Epithelial cell of esophagus (primary cell): ENCODE results near the gene POLD3.
A peak's percentile ranks its signal among the peaks of the same experiment; 100 is the strongest.

Experiments
- DNase-seq: peaks from one replicate; pipeline ENCODE4 v3.0.0; 2010; ENCODE audit warnings: low read depth
- H3K4me3 ChIP-seq: 2 replicates; pipeline ENCODE4 v1.5.1; 2011; ENCODE audit warnings: mild to moderate bottlenecking, low read length, control low read depth
- CTCF ChIP-seq: IDR thresholded peaks from 2 replicates; pipeline ENCODE4 v1.5.1; 2011; ENCODE audit warnings: low read depth, mild to moderate bottlenecking, low read length, control low read depth, inconsistent platforms; ENCODE audit not compliant: insufficient read depth; ENCODE audit errors: missing control alignments

POLD3 gene

DNA sequence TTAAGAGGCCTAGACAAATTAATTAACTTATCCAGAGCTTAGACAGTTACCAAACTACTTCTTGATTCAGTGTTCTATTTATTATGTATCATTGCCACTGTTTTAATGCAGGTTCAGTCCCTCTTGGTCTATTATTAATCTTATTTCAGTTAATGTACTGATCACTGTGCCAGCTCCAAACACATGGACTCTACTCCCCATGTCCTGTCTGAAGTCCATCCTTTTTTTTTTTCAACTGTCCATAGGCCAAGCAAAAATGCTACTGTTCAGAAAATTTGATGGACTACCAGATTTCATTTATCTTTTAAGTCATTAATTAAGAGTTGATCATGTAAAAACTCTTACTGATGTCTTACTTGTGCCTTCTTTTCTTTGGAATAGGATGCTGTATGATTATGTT, 11.9 kb downstream of the POLD3 start:
- no peak overlapping the region for H3K4me3 ChIP-seq
- DNase-seq: no peak
- TF ChIP-seq CTCF: no peak

GRCh38 chr11:74605403-74605802, 13.0 kb downstream of the POLD3 start:
- no peak for TF ChIP-seq CTCF
- DNase-seq: no peak

DNA sequence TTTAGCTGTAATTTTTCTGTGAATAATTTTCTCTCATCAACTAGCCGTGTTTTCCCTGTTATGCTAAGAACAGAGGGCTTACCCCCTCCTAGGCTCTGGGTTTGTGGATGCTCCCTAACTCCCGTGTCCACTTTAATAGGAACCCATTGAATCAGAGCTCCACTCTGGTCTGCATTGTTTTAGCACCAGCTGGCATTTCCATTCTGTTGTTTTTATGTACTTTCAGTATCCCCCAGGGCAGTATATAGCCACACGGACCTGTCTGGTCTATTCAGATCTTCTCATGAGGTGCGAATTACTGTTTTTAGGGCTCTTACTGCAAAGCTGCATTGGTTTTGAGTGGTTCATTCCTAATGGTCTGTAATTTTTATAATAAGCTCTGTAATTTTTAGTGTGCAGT, 16.0 kb downstream of the POLD3 start:
- no peak for TF ChIP-seq CTCF
- DNase-seq: no peak
- no peak overlapping the region for H3K4me3 ChIP-seq

More at GRCh38 chr11:74605403-74605802, 13.0 kb downstream of the POLD3 start:
- no peak overlapping the region for H3K4me3 ChIP-seq

DNA sequence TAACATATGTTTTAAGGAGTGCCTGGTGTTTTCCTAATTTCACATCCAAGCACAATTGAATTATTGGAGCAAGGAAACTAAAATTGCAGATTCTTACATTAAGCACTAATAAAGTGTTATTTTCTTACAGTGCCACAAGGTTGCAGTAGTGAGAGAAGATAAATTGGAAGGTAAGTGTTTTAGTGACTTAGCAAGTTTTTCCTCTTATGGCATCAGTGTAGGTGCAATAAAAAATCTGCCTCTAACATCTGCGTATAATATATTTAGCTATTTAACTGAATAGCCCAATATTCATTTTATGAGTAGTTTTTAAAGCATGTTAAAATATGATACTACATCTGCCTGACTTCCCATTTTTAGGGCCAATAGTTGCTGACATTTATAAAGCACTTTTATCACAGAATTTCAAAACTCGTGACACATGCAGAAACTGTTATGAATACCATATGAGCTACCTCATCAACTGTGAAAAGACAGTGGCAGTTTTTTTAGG, 19.0 kb downstream of the POLD3 start:
- DNase-seq: peak; percentile 73
- H3K4me3 ChIP-seq: no peak overlapping the region
- peak; percentile 50 for TF ChIP-seq CTCF

DNA sequence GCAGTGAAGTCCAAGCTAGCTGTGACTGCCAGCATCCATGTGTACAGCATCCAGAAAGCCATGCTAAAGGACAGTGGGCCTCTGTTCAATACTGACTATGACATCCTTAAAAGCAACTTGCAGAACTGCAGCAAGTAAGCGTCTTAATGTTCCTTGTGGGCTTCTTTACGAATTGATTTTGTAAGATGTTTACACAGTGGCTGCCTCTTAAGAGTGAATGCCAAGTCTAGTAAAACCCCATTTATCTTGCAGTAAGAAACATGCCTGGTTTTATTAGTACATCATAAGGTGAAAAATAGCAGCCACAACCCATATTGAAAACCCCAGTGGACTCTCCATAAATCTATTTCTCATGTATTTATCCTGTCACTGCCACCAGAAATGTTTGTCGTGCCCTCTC, 20.5 kb downstream of the POLD3 start:
- H3K4me3 ChIP-seq: no peak overlapping the region
- no peak for TF ChIP-seq CTCF
- DNase-seq: no peak

DNA sequence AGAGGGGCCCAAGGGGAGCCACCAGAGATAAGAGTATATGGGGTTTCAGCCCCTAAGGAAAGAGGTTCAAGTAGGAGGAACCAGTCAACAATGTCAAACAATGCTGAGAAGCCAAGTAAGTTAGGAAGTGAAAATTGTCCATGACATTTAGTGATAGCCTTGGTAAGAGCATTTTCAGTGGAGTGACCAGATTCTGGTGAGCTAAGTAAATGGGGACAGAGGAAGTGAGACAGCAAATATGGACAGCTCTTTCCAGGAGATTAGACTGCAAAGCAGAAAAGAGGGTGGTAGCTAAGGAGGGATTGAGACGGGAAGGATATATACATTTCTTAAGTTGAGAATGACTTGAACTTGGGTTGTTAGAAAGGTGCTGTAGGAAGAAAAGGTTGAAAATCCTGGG, 22.9 kb downstream of the POLD3 start:
- H3K4me3 ChIP-seq: no peak overlapping the region
- no peak for DNase-seq
- TF ChIP-seq CTCF: no peak

- TF ChIP-seq CTCF: no peak
- DNase-seq: no peak
- no peak overlapping the region for H3K4me3 ChIP-seq
Observed at GRCh38 chr11:74615988-74616387, 23.6 kb downstream of the POLD3 start.
